HL-60 (cell line): ENCODE measurements around the gene DDX20.

ENCODE experiments used
- CTCF ChIP-seq: IDR thresholded peaks from one replicate; pipeline ENCODE4 v1.5.1; 2011; ENCODE audit warnings: low read length, control low read depth, inconsistent platforms; ENCODE audit not compliant: insufficient read depth
- POLR2AphosphoS5 ChIP-seq: IDR thresholded peaks from 2 replicates; pipeline ENCODE4 v1.6.1; 2012; ENCODE audit warnings: low read depth
- REST ChIP-seq: IDR thresholded peaks from 2 replicates; pipeline ENCODE4 v1.6.1; 2012; ENCODE audit warnings: low read depth; ENCODE audit not compliant: insufficient replicate concordance

GRCh38 chr1:111719135-111719534 is 36.6 kb upstream of the DDX20 start:
- TF ChIP-seq CTCF: no peak
- no peak for TF ChIP-seq POLR2AphosphoS5
- no peak for TF ChIP-seq REST
